SH-SY5Y (cell line): Measurements from ENCODE around the gene NPIPB2.

ENCODE experiments used
- GATA2 ChIP-seq: IDR thresholded peaks from 2 replicates; pipeline ENCODE4 v1.6.1; 2011; ENCODE audit warnings: mild to moderate bottlenecking, low read depth, low read length
- GATA3 ChIP-seq: IDR thresholded peaks from 2 replicates; pipeline ENCODE4 v1.6.1; 2011; ENCODE audit warnings: low read depth, mild to moderate bottlenecking, low read length, moderate library complexity

GRCh38 chr16:11949527-11949926 lies 7.7 kb upstream of the NPIPB2 start:
- no peak for TF ChIP-seq GATA3
- no peak for TF ChIP-seq GATA2
